ENCODE measurements around the gene BIRC6.

Gene BIRC6

DNA sequence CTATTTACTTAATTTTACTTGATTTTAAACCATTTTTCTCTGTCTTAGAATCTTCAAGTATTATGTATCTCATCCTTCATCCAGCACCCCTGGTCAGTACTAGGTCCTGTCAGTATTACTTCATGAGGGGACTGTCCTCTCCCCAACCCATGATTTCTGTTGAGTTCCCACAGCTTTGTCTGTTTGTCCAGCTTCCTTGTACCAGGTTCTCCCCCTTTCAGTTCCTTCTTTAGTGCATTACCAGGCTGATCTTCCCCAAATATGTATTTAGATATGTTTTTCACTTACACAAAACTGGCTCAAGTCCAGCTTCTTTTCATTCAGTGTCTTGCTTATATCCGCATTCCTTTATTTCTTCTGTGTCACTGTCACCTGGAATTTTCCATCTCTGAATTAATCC is 257.3 kb downstream of the BIRC6 start:
- Histone ChIP-seq H3K4me2 (ENCODE audit: low read length) (no peak overlapping the region), H3K36me3 (ENCODE audit: insufficient read depth, low read length) (peaks cover 83% of the 10 kb centered on the region), H3K4me3 (ENCODE audit: low read depth, low read length, poor library complexity, severe bottlenecking) (no peak overlapping the region), H3K9me2 (ENCODE audit: low read depth, low read length) (no peaks in the 10 kb centered on the region), H3F3A (ENCODE audit: insufficient read depth, low read length) (no peaks in the 10 kb centered on the region), H3K27ac (ENCODE audit: low read depth, low read length, poor library complexity, severe bottlenecking) (no peak overlapping the region), H2AFZ (ENCODE audit: low read length) (no peak overlapping the region), H3K9me3 (ENCODE audit: low read length) (no peaks in the 10 kb centered on the region), H3K9ac (ENCODE audit: low read length) (no peak overlapping the region), H3K4me1 (ENCODE audit: insufficient read depth, low read length, severe bottlenecking) (no peaks in the 10 kb centered on the region), H4K20me1 (ENCODE audit: insufficient read depth, low read length) (no peaks in the 10 kb centered on the region), H3K27me3 (ENCODE audit: insufficient read depth, low read length) (no peaks in the 10 kb centered on the region), H3K79me2 (ENCODE audit: insufficient read depth, low read length) (no peaks in the 10 kb centered on the region)
- TF ChIP-seq, protein P1, sequence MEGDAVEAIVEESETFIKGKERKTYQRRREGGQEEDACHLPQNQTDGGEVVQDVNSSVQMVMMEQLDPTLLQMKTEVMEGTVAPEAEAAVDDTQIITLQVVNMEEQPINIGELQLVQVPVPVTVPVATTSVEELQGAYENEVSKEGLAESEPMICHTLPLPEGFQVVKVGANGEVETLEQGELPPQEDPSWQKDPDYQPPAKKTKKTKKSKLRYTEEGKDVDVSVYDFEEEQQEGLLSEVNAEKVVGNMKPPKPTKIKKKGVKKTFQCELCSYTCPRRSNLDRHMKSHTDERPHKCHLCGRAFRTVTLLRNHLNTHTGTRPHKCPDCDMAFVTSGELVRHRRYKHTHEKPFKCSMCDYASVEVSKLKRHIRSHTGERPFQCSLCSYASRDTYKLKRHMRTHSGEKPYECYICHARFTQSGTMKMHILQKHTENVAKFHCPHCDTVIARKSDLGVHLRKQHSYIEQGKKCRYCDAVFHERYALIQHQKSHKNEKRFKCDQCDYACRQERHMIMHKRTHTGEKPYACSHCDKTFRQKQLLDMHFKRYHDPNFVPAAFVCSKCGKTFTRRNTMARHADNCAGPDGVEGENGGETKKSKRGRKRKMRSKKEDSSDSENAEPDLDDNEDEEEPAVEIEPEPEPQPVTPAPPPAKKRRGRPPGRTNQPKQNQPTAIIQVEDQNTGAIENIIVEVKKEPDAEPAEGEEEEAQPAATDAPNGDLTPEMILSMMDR (IDR thresholded peaks at IDR 0.05; ENCODE audit: low read length), result no peak
- no peak for TF ChIP-seq EZH2 (IDR thresholded peaks at IDR 0.05; ENCODE audit: borderline replicate concordance, low read length)

DNA sequence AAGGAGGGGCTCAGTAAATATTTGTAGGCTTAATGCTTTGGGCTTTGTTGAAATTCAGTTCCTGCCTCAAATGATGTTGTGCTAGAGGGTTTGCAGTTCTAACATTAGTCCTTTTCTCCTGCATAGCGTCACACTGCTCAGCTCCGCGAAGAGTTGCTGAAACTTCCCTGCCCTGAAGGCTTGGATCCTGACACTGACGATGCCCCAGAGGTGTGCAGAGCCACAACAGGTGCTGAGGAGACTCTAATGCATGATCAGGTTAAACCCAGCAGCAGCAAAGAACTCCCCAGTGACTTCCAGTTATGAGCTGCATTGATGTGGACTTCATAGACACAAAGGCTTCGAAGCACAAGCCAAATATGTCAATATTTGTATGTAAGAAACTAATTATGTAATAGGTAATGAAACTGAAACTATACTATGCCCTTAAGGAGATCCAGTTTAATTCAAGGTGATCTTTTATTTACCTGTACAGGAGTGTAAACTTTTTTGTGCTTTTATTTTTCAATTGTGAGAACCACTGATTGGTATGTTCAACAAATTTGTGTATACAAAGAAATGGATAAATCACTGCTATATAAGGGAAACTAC is 260.9 kb downstream of the BIRC6 start:
- H4K20me1 ChIP-seq (ENCODE audit: insufficient read depth, low read length), result no peaks in the 10 kb centered on the region
- no peaks in the 10 kb centered on the region for H3K4me1 ChIP-seq (ENCODE audit: insufficient read depth, low read length, severe bottlenecking)
- H3F3A ChIP-seq (ENCODE audit: insufficient read depth, low read length), result no peaks in the 10 kb centered on the region
- no peaks in the 10 kb centered on the region for H3K27me3 ChIP-seq (ENCODE audit: insufficient read depth, low read length)
- no peaks in the 10 kb centered on the region for H3K9me2 ChIP-seq (ENCODE audit: low read depth, low read length)
- no peak overlapping the region for H2AFZ ChIP-seq (ENCODE audit: low read length)
- H3K9me3 ChIP-seq (ENCODE audit: low read length), result no peaks in the 10 kb centered on the region
- no peak overlapping the region for H3K4me3 ChIP-seq (ENCODE audit: low read depth, low read length, poor library complexity, severe bottlenecking)
- H3K27ac ChIP-seq (ENCODE audit: low read depth, low read length, poor library complexity, severe bottlenecking), result no peak overlapping the region
- H3K79me2 ChIP-seq (ENCODE audit: insufficient read depth, low read length), result no peaks in the 10 kb centered on the region
- H3K4me2 ChIP-seq (ENCODE audit: low read length), result no peak overlapping the region
- H3K9ac ChIP-seq (ENCODE audit: low read length), result no peak overlapping the region
- TF ChIP-seq, protein P1 (IDR thresholded peaks at IDR 0.05; ENCODE audit: low read length), result no peak
- TF ChIP-seq EZH2 (IDR thresholded peaks at IDR 0.05; ENCODE audit: borderline replicate concordance, low read length), result no peak
- H3K36me3 ChIP-seq (ENCODE audit: insufficient read depth, low read length), result peaks cover 64% of the 10 kb centered on the region

DNA sequence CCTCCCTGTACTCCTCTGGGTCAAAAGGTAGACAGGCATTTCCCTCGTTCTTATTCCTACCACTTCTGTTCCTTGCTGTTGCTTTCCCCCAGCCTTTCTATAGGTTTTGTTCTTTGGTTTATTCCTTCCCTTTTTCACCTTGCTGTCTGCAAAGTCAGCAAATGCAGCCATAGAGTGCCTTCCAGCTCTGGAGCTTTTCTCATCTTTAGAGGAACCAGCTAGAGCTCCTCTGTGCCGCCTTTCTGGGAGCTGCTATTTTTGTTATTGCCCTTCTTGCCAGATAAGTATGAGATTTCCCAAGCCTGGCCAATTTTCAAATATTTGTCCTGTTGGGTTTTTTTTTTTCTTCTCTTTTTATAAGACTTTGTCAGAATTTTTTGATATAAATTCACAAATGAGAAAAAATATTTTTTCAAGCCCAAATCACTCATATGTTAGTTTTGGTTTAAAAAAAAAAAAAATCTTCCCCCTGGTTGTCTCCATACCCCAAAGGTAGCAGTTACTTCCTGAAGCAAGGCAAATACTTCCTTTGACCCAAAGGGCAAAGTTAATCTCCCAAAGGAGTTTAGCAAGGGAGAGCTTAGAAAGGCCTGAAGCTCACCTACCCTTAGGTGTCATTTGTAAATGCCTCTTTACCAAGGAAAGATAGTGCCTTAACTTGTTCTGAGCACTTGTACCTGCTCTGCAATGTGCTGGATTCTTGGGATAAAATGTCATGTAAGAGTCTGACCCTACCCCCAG is 265.9 kb downstream of the BIRC6 start:
- Histone ChIP-seq H3K36me3 (ENCODE audit: insufficient read depth, low read length) (peaks cover 28% of the 10 kb centered on the region), H3K9me3 (ENCODE audit: low read length) (no peaks in the 10 kb centered on the region)
- TF ChIP-seq, protein P1 (IDR thresholded peaks at IDR 0.05; ENCODE audit: low read length), result no peak
- TF ChIP-seq EZH2 (IDR thresholded peaks at IDR 0.05; ENCODE audit: borderline replicate concordance, low read length), result no peak

More for the DNA sequence above, 265.9 kb downstream of the BIRC6 start:
- H3K4me1 ChIP-seq (ENCODE audit: insufficient read depth, low read length, severe bottlenecking), result peaks cover 16% of the 10 kb centered on the region
- no peak overlapping the region for H3K4me3 ChIP-seq (ENCODE audit: low read depth, low read length, poor library complexity, severe bottlenecking)
- no peaks in the 10 kb centered on the region for H3K79me2 ChIP-seq (ENCODE audit: insufficient read depth, low read length)
- no peaks in the 10 kb centered on the region for H3F3A ChIP-seq (ENCODE audit: insufficient read depth, low read length)
- H3K4me2 ChIP-seq (ENCODE audit: low read length), result no peak overlapping the region
- no peaks in the 10 kb centered on the region for H3K9me2 ChIP-seq (ENCODE audit: low read depth, low read length)
- H3K27me3 ChIP-seq (ENCODE audit: insufficient read depth, low read length), result no peaks in the 10 kb centered on the region
- H3K9ac ChIP-seq (ENCODE audit: low read length), result no peak overlapping the region
- no peak overlapping the region for H2AFZ ChIP-seq (ENCODE audit: low read length)
- H3K27ac ChIP-seq (ENCODE audit: low read depth, low read length, poor library complexity, severe bottlenecking), result no peak overlapping the region
- no peaks in the 10 kb centered on the region for H4K20me1 ChIP-seq (ENCODE audit: insufficient read depth, low read length)

All from OCI-LY1 (cell line).